Panc1 (cell line): Measurements from ENCODE around the gene GMPR. TPM values are rescaled to one million over a fixed set of nuclear protein-coding genes. Genes with fewer than 3 reads are reported as not detected.

ENCODE experiments used
- ATAC-seq: fragments of 200-7000 bp; cut with Tn5 transposase; 2 replicates; pipeline ENCODE4 v1.9.1; 2020; ENCODE audit warnings: mild to moderate bottlenecking, moderate library complexity
- BruUV-seq: library from RNA; stranded (reverse); fragments of 400-500 nt; replicated peaks from 2 replicates; lab custom pipeline; 2021; lab: Mats Ljungman, UMichigan
- CTCF ChIA-PET: fragments of 300-600 bp; sonication (Branson Sonifier 250); formaldehyde crosslinking; loops from one replicate; lab custom pipeline; 2022; ENCODE audit warnings: antibody characterized with exemption; lab: Charles Lee
- POLR2A ChIA-PET: fragments of 300-600 bp; sonication (Branson Sonifier 250); formaldehyde crosslinking; loops from one replicate; lab custom pipeline; 2022; ENCODE audit warnings: antibody characterized with exemption; lab: Charles Lee
- DNase-seq: peaks from one replicate; pipeline ENCODE4 v3.0.0-alpha.2; 2010; ENCODE audit warnings: low read depth, low spot score
- H3K27ac ChIP-seq: 2 replicates; pipeline ENCODE4 v1.5.1; 2011; ENCODE audit warnings: mild to moderate bottlenecking, low read length, inconsistent platforms
- H3K27me3 ChIP-seq: fragments of 200-500 bp; sonication (Bioruptor generic); 2 replicates; pipeline ENCODE4 v1.6.0; 2014; ENCODE audit warnings: low read length, inconsistent platforms; ENCODE audit not compliant: control insufficient read depth, insufficient read depth
- H3K36me3 ChIP-seq: fragments of 200-500 bp; sonication (Bioruptor generic); 2 replicates; pipeline ENCODE4 v1.5.1; 2014; ENCODE audit warnings: inconsistent platforms, mild to moderate bottlenecking, low read length, moderate library complexity; ENCODE audit not compliant: control insufficient read depth, insufficient read depth
- H3K4me1 ChIP-seq: 2 replicates; pipeline ENCODE4 v1.5.1; 2011; ENCODE audit warnings: inconsistent platforms, mild to moderate bottlenecking, low read length, moderate library complexity; ENCODE audit not compliant: control insufficient read depth, insufficient read depth
- H3K4me3 ChIP-seq, 2 experiments: 2 replicates each; pipeline ENCODE4 v1.5.1; 2011 to 2012; ENCODE audit warnings: low read depth in 2 of 2, low read length in 2 of 2, mild to moderate bottlenecking in 2 of 2, inconsistent platforms in 1 of 2, moderate library complexity in 1 of 2
- H3K9me3 ChIP-seq: fragments of 200-500 bp; sonication (Bioruptor generic); 2 replicates; pipeline ENCODE4 v1.5.1; 2014; ENCODE audit warnings: low read depth, mild to moderate bottlenecking, inconsistent platforms, low read length, moderate library complexity; ENCODE audit not compliant: control insufficient read depth, insufficient read depth
- CTCF ChIP-seq: fragments of 450-650 bp; IDR thresholded peaks from 2 replicates; pipeline ENCODE4 v1.5.1; 2017; ENCODE audit warnings: mild to moderate bottlenecking
- POLR2AphosphoS5 ChIP-seq: IDR thresholded peaks from 2 replicates; pipeline ENCODE4 v1.6.1; 2012; ENCODE audit warnings: mild to moderate bottlenecking, low read depth, low read length, moderate library complexity
- REST ChIP-seq, 2 experiments: IDR thresholded peaks; 2 replicates each; pipeline ENCODE4 v1.6.1; 2011 to 2012; ENCODE audit warnings: low read depth in 2 of 2, control low read depth in 1 of 2, low read length in 1 of 2, mild to moderate bottlenecking in 1 of 2, moderate library complexity in 1 of 2; ENCODE audit not compliant: insufficient read depth in 1 of 2
- SIN3A ChIP-seq: IDR thresholded peaks from 2 replicates; pipeline ENCODE4 v1.6.1; 2012; ENCODE audit warnings: low read depth, mild to moderate bottlenecking, low read length, moderate library complexity, borderline replicate concordance; ENCODE audit not compliant: insufficient read depth
- TCF7L2 ChIP-seq: IDR thresholded peaks from 2 replicates; pipeline ENCODE4 v1.6.1; 2011; ENCODE audit warnings: mild to moderate bottlenecking, low read depth, low read length, inconsistent platforms
- in situ Hi-C: cut with HindIII; loops from 2 replicates; pipeline ENCODE4 v1.10.0; 2016; ENCODE audit warnings: low sequenced_read_pairs, low pct_unique_long_range_greater_than_20kb
- intact Hi-C: fragments of 100-400 bp; cut with micrococcal nuclease; formaldehyde crosslinking; loops from one replicate; pipeline ENCODE4 v1.10.0; 2022; ENCODE audit not compliant: unreplicated experiment
- total RNA-seq: library from RNA; stranded (reverse); gene quantifications from one replicate; pipeline ENCODE4 v1.2.1, GENCODE V29; 2021; ENCODE audit not compliant: unreplicated experiment

GMPR gene
- total RNA-seq, 1 experiment from 2014 or later: 3.5 TPM

GRCh38 chr6:16244869-16245451 is 6.6 kb downstream of the GMPR start:
- no peaks in the 10 kb centered on the region for H3K36me3 ChIP-seq
- ChIA-PET CTCF (no interaction called here), POLR2A (no interaction called here)
- intact Hi-C loops: no loop called here
- no TSS peak for BruUV-seq
- H3K4me1 ChIP-seq: no peaks in the 10 kb centered on the region
- no peak overlapping the region for H3K27ac ChIP-seq
- DNase-seq (no peak), ATAC-seq (peak; percentile 37)
- no peaks in the 10 kb centered on the region for H3K9me3 ChIP-seq
- no peaks in the 10 kb centered on the region for H3K27me3 ChIP-seq
- TF ChIP-seq CTCF: no peak
- no peak for TF ChIP-seq TCF7L2
- TF ChIP-seq REST (IDR thresholded peaks at IDR 0.05; ENCODE audit: insufficient read depth in 1 of 2, low read depth in 2 of 2, low read length in 1 of 2): no peak
- TF ChIP-seq POLR2AphosphoS5: no peak
- TF ChIP-seq SIN3A: no peak
- H3K4me3 ChIP-seq: no peak overlapping the region
- in situ Hi-C loops: no loop called here

GRCh38 chr6:16248271-16248853 is 10.0 kb downstream of the GMPR start:
- no peaks in the 10 kb centered on the region for H3K9me3 ChIP-seq
- H3K27me3 ChIP-seq: no peaks in the 10 kb centered on the region
- TF ChIP-seq POLR2AphosphoS5 (no peak), TCF7L2 (no peak), SIN3A (no peak), CTCF (no peak), REST (IDR thresholded peaks at IDR 0.05; ENCODE audit: insufficient read depth in 1 of 2, low read depth in 2 of 2, low read length in 1 of 2) (no peak)
- DNase-seq (no peak), ATAC-seq (no peak)
- intact Hi-C loops: no loop called here
- ChIA-PET CTCF (no interaction called here), POLR2A (interaction anchor here (0.7 kb wide), 1 partner anchor 30 kb away, joined by 10 read pairs; no protein-coding TSS in a partner anchor)
- no peaks in the 10 kb centered on the region for H3K36me3 ChIP-seq
- H3K27ac ChIP-seq: no peak overlapping the region
- no peak overlapping the region for H3K4me3 ChIP-seq
- BruUV-seq: no TSS peak
- in situ Hi-C loops: no loop called here
- H3K4me1 ChIP-seq: no peaks in the 10 kb centered on the region
